RPMI8226 (cell line): ENCODE measurements around the gene CMIP.
"Not testable (repeated sequence)": the region's sequence is repeated elsewhere in the genome, so short reads cannot be mapped to it uniquely, and the experiment has no call there.

Experiments
- DNase-seq: peaks from one replicate; pipeline ENCODE4 v3.0.0-alpha.2; 2015

CMIP gene

DNA sequence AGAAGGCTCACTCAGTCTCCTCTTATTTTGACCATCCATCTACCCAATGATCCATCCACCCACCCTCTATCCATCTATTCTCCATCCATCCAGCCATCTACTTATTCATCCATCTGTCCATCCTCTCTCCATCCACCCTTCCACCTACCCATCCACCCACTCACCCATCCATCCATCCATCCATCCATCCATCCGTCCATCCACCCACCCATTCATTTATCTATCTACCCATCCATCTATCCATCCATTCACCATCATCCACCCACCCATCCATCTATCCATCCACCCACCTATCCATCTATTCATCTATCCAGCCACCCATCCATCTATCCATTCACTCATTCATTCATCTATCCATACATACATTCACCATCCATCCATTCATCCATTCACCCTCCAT, 288.7 kb downstream of the CMIP start:
- no peak for DNase-seq

- DNase-seq, result no peak
Measured at GRCh38 chr16:81734632-81735434, 290.2 kb downstream of the CMIP start.

- peak; percentile 90 for DNase-seq
Measured at GRCh38 chr16:81737885-81738536, 293.4 kb downstream of the CMIP start.

GRCh38 chr16:81738783-81739496, 294.3 kb downstream of the CMIP start:
- DNase-seq, result no peak

DNA sequence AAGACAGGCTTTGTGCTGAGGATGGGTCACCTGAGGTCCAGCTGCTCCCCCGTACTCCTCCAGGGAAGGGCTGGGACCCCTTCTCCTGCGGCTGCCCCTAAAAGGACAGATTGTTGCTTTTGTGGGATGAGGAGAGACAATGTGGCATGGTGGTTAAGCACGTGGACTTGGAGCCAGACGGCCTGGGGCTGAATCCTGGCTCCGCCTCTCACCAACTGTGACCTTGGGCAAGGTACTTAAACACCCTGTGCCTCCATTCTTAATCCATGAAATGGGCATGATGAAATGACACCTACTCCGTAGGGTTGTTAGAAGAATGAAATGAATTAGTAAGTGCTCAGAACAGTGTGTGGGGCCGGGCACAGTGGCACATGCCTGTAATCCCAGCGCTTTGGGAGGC, 294.9 kb downstream of the CMIP start:
- no peak for DNase-seq

DNA sequence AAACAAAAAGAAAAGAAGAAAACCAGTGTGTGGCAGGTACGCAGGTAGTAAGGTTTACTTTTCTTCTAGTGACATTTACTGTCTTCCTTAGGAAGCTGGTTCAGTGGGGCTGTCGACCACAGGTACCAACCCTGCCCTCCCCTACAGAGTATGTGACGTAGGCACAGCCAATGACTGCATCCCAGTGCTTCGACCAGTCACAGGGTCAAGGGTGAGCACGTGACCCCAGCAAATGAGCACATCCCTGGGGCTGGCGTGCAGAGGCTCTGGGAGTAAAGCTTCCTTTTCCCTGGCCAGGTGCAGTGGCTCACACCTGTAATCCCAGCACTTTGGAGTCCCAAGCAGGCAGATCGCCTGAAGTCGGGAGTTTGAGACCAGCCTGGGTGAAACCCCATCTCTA, 295.6 kb downstream of the CMIP start:
- DNase-seq, result no peak

DNA sequence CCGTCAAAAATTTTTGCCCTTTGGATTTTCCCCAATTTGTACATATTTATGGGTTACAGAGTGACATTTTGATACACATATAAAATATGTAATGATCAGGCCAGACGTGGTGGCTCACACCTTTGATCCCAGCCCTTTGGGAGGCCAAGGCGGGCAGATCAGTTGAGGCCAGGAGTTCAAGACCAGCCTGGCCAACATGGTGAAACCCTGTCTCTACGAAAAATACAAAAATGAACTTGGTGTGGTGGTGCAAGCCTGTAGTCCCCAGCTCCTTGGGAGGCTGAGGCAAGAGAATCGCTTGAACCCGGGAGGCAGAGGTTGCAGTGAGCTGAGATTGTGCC, 296.8 kb downstream of the CMIP start:
- not testable (repeated sequence) for DNase-seq

- DNase-seq, result no peak
Measured at GRCh38 chr16:81744385-81744784, 299.8 kb downstream of the CMIP start.

DNA sequence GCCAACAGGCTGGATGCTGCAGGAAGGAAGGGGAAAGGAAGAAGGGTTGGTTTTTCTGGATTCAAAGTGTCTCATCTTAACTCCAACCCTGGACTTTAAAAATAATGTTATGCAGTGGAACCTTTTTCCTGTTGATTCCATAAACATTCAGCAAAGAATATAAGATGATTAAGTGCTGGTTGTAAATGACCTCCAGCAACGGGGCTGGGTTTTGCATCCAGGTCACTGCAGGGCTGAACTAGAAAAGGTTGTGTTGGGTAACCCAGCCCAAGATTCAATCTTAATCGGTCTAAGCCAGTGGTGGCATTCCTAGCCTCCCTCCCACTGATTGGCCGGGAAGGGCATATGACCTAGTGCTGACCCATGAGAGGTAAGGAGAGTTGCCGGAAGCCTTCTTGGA, 300.3 kb downstream of the CMIP start:
- DNase-seq, result no peak

DNA sequence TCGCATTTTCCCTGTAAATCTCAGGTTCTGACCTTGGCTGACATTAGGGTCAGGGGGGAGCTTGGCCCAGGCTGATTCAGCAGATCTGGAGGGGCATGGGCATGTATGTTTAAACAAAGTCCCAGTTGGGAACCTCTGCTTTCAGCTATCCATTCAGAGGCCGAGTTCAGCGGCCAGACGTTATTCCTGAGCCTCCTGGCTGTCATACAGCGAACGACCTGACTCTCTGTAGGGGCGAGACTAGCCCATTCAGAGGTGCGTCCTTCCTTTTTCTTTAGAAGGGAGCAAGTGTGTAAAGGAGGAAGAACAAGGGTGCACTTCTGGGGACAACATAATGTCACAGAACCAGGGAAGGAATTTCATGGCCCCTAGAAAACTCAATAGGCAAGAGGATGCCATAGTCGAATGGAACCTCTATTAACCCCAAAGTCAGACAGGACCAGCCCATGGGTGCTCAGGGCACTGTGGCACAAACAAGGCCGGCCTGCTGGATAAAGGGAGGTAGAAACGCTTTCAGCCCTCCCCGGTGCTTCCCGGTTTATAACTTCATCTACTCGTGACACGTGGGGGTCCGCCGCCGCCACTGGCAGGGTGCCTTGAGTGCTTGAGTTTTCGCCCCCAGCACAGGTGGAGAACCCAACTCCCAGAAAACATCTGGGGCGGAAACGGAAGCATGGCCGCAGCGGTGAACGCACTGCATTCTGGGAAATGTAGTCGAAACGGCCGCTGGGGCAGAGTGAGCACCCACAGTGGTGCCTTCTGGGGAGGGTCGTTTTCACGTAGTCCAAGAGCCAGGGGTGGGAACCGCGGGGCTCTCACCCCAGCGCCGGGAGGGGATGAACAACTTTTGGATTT, 301.3 kb downstream of the CMIP start:
- DNase-seq, result peak; percentile 81

GRCh38 chr16:81746566-81746965, 302.0 kb downstream of the CMIP start:
- no peak for DNase-seq

DNA sequence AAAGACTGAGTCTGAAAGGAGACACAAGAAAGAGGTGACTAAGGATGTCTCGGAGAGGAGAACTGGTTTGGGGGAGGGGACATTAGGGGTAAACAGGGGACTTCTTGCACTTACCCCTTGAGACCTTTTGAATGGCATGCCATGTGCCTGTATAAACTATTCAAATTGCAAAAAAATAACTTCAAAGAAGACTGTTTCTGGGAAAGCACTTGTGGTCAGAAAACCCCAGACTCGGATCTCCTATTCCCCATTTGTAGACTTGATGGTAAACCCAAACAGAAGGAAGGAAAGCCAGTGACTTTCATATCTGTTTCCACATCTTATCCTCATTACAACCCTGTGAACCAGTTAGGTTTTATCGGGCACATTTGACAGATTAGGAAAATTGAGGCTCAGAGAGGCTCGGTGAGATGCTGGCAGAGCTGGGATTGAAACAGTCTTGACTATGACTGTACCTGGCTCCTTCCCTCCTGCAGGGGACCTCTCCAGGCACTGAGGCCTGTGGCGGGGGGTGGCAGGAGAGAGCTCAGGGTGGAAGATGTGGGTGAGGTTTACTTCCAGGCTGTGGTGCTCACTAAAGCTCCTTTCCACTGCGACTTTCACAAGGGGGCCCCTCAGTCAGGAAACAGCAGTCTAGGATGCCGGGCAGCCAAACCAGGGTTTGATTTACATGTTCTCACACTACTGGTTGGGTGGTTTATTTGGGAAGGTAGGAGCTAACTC, 304.0 kb downstream of the CMIP start:
- no peak for DNase-seq

DNA sequence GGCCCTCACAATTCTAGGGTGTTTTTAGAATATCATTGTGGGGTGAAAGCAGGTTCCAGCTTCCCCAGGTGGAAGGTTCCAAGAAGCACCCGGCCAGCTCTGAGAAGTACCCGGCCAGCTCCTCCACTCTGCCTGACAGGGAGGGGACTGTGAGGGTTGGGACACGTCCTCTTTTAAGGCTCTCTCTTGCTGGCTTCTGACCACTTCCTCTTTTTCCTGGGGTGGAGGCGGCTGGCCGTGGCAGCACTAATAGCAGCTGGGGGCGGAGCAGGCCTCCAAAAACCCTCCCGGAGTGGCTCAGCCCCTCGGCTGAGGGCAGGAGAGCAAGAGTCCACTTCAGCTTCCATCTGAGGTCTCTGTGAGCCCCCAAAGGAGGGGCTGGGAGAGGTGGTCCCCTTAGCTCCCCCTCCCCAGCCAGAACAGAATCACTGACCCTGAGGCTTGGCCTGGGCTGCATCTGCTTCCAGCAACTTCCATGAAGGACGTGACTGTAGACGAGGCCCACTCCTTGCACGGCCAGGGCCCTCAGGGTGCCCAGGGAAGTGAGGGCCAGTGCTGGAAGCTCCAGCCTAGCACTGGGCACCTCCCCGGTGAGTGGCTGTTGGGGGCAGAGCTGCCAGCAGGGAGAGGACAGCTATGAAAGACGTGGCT, 307.7 kb downstream of the CMIP start:
- DNase-seq, result peak; percentile 91

DNA sequence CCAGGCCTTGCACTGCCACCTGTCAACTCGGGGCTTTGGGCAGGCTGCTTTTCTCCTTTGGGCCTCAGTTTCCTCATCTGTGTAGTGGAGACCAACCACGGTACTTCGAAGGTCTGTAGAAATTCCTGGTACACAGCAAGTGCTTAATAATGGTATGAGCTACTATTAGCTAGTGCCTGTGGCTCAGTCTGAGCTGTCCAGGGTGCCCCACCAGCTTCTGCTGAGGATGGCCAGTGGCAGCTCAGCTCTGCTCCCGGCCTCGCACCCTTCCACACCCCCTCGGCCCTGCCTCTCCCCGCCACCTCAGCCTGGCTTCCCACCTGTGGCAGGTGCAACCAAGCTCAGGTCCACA, 308.2 kb downstream of the CMIP start:
- no peak for DNase-seq

DNA sequence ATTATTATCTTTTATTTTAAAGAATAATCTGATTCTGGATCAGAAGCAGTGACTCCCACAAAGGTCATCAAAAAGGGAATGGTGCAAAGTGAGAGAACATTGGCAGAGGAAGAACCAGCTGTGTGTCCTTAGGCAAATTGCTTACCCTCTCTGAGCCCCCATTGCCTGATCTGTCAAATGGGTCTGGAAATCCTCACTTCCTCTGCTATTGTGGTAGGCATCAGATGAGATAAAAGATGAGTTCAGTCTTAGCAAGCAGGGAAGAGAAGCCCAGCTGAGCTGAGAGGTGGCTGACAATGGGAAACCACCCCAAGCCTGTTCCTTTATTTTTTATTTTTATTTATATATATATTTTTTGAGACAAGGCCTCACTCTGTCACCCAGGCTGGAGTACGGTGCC, 310.2 kb downstream of the CMIP start:
- no peak for DNase-seq

DNA sequence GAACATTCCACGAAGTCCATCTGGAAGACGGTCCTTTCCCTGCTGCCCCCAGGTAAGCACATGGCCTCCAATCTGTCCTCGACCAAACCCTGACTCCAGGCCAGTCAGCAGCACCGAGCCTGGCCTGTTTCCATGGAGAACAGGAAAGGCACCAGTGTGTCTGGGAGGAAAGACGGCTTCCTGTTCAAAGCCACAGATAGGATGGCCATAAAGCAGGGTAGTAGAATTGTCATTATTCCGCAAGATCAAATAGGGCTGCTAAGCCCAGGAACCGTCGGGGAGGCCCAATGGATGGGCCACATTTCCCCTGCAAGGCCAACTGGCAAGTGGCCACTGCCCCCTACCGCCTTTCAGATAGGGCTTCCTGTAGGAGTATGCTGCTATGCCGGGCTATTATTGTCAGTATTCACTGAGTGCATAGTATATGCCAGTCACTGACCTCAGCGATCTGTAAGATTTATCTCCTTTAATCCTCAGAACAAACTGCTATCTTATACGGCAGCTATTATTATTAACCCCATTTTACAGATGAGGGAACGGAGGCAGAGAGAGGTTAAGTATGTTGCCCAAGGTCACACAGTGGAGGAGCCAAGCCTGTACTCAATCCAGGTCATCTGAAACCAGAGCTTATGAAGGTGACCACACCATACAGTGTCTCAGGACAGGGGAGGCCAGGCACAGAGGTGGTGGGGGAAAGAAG, 311.5 kb downstream of the CMIP start:
- DNase-seq, result no peak

- no peak for DNase-seq
Measured at GRCh38 chr16:81756615-81757356, 312.2 kb downstream of the CMIP start.

DNA sequence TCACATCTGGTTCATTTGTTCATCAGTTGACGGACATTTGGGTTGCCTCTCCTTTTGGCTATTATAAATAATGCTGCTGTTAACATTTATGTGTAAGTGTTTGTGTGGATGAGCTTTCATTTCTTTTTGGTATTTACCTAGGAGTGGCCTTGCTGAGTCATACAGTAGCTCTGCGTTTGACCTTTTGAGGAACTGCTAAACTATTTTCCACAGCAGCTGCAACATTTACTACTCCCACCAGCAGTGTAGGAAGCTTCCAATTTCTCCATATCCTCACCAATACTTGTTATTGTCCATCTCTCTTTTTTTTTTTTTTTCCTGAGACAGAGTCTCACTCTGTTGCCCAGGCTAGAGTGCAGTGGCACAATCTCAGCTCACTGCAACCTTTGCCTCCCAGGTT, 313.8 kb downstream of the CMIP start:
- no peak for DNase-seq
